NCI-H748 (cell line): ENCODE data around the gene TPST1.
A peak's percentile ranks its signal among the peaks of the same experiment; 100 is the strongest.

ENCODE experiments used
- DNase-seq: peaks from one replicate; lab custom pipeline; 2025; ENCODE audit not compliant: unreplicated experiment; lab: John Stamatoyannopoulos, UW

TPST1 gene

GRCh38 chr7:66281678-66282590 lies 76.8 kb downstream of the TPST1 start:
- no peak for DNase-seq

GRCh38 chr7:66282591-66282935 lies 77.4 kb downstream of the TPST1 start:
- DNase-seq, result no peak

DNA sequence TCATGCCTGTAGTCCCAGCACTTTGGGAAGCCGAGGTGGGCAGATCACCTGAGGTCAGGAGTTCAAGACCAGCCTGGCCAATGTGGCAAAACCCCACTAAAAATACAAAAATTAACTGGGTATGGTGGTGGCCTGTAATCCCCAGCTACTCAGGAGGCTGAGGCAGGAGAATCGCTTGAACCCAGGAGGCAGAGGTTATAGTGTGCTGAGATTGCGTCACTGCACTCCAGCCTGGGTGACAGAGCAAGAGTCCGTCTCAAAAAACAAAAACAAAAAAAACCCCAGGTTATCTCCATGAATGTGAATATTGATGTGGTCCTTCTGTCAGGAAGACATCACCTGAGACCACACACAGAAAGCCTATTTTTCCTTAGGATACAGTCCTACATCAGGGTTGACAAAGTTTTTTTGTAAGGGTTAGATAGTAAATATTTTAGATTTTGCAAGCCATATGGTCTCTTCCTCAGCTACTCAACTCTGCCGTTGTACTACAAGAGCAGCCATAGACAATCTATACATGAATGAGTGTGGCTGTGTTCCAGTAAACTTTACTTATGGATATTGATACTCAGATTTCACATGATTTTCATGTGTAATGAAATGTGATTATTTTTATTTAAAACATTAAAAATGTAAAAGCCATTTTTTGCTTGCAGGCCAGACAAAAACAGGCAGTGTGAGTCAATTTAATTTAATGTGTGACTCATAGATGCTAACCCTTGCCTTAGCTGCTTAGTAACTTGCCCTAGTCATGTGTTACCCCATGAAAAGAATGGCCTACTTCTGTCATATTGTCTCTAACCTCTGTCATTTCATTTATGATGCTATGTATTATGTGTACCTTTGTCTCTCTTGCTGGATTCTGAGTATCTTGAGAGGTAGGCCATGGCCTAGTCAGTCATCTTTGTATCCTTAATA lies 78.1 kb downstream of the TPST1 start:
- no peak for DNase-seq

- DNase-seq, result no peak
These were observed 90.9 kb downstream of the TPST1 start for GRCh38 chr7:66296001-66296521.

DNA sequence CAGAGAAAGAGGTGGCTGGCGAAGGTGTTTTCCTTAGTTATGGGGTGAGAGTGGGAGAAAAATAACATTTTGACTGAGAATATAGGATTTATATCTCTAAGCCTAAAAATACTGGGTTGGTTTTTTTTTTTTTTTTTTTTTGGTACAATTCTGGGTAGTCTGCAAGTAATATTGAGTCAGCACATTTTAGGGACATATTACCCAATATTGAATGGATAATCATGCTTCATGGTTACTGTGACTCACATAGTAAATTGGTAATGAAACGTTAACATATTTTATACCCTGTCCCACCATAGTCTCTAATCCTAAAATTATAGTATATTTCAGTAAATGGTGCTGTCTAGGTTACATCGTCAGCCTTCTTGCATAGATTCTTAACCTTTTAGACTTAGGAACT lies 91.4 kb downstream of the TPST1 start:
- no peak for DNase-seq

DNA sequence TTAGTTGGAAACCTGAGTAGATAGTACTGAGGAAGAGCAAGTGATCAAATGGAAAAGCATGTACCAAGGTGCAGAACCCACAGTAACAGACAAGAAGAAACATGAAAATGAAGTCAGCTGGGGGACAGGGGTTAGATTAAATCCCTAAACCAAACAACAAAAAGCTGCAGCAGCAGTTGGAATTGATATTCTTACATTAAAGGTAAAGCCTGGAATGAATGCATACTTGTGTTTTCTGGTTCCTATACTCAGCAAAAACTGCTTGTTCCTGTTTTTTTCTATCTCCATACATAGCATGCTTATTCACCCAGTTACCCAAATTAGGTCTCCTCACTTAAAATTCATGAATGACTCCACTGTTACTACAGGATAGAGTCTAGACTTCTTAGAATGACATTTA lies 92.4 kb downstream of the TPST1 start:
- DNase-seq, result no peak

- DNase-seq, result no peak
These were observed 96.1 kb downstream of the TPST1 start for GRCh38 chr7:66301249-66301648.

- DNase-seq, result no peak
These were observed 96.6 kb downstream of the TPST1 start for GRCh38 chr7:66301737-66302136.

- DNase-seq, result peak; percentile 24
These were observed 98.5 kb downstream of the TPST1 start for GRCh38 chr7:66303454-66304155.

DNA sequence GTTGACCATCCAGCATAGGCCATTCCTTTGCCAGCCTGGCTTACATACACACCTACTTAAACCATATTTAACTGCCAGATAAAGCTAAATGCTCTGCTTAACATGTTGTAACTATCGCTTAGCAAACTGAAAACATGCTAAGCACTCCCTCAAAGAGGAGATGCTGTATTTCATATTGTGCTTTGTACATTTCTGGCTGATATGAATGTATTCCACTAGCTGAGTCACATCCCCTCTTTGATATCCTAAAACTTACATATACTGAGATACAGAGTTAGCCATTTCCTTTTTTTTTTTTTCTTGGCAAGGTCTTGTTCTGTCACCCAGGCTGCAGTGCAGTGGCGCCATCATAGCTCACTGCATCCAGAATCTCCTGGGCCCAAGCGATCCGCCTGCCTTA lies 99.4 kb downstream of the TPST1 start:
- DNase-seq, result no peak

DNA sequence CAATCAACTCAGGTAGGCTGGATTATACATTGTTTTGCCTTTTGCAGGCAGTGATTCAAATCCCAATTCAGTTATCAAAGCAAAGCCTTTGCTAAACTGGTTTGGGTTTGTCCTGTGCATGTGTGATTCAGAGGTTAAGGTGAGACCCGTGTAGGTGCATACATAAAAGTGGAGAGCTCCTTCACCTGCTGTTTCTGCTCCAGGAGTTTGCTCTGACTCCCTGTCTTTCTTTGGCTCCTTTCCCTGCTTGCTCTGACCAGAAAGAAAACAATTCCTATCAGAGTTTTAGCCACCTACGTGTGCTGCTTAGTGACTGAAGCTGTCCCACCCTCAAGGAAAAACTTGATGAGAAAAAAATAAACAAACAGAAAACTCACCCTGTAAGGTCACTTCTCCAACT lies 101.1 kb downstream of the TPST1 start:
- no peak for DNase-seq

DNA sequence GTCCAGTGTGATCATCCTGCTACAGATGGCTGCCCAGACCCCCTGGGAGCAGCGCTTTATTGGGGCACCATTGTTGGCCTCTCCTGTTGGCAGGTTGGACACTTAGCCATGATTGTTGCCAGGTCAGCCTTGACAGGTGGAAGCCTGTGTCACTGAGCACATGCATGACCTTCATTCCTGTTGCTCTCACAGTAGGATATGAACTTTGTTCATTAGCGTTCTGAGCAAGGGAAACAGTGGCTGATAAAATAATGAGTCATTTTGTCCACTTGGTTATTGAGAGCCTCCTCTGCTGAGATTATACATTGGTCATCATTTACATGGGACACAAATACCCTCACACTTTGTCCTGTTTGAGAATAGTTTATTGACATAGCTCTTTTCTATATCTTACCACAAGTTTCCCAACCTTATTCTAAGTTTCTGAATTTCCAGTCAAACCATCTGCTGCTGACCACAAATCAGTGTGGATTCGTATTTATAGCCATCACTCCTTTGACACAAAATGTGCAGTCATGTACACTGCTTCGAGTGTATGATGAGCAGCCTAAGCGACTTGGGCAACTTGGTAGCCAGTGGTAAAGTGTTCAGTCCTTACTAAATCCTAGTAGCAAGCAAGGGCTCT lies 102.6 kb downstream of the TPST1 start:
- peak; percentile 4 for DNase-seq

- no peak for DNase-seq
These were observed 103.3 kb downstream of the TPST1 start for GRCh38 chr7:66308411-66308810.

- DNase-seq, result no peak
These were observed 105.5 kb downstream of the TPST1 start for GRCh38 chr7:66310620-66311019.

DNA sequence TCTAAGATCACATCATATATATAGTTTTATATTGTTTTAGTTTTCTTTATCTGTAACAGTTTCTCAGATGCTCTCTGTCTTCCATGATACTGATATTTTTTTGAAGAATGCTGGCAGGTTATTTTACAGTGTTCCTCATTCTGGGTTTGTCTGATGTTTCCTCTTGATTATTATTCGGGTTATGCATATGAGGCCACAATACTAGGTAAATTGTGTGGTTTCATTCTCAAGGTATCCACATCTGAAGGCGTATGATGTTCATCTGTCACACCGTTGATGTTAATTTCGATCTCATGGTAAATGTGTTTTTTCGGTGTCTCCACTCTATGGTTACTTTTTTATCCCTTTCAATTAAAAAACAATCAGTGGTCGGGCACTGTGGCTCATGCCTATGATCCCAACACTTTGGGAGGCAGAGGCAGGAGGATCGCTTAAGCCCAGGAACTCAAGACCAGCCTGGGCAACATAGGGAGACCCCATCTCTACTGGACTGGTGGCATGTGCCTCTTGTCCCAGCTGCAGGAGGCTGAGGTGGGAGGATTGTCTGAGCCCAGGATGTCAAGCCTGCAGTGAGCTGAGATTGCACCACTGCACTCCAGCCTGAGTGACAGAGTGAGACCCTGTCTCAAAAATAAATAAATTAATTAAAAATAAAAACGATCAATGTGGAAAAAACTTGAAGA lies 108.9 kb downstream of the TPST1 start:
- no peak for DNase-seq

DNA sequence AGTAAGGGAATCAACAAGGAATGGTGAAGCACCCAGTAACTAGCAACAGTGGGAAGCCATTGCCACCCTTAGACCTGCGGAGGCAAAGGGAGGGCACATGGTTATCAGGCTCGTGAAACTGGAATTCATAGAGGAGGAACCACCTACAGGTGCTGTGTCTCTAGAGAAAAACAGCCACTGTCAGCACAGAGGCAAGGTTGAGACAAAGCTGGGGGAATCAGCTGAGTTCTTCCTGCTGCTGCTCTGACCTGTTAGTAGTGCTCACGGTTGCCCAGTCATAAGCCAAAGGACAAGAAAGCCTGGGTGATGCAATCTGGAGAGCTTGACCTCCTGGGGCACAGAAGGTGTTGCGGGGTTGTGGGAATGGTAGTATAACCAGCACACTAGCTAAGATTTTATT lies 110.1 kb downstream of the TPST1 start:
- no peak for DNase-seq

DNA sequence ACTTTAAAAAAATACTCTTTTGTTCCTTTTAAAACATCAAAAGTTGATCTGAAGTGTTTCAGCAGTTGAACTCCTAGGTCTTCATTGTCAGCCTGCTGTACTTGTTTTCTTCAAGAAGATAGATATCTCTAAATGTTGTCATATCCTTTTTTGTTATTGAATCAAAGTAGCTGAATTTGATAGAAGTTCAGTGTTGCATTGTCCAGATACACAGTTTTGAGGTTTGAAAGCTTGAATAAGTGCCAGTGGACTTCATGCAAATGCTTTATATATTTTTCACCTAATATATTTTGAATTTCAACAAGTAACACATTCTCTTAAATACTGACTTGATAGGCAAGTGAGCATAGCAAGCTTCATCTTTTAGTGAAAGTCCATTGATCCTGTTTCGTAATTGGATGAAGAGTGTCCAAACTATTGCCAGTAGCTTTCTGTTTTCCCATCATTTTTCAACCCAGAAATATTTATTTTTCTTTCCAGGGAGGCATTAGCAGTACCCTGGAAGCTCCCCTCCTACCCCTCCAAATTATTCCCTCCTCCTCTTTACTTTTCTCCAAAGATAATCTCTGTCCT lies 114.4 kb downstream of the TPST1 start:
- DNase-seq, result no peak

GRCh38 chr7:66321283-66321682 lies 116.1 kb downstream of the TPST1 start:
- no peak for DNase-seq

DNA sequence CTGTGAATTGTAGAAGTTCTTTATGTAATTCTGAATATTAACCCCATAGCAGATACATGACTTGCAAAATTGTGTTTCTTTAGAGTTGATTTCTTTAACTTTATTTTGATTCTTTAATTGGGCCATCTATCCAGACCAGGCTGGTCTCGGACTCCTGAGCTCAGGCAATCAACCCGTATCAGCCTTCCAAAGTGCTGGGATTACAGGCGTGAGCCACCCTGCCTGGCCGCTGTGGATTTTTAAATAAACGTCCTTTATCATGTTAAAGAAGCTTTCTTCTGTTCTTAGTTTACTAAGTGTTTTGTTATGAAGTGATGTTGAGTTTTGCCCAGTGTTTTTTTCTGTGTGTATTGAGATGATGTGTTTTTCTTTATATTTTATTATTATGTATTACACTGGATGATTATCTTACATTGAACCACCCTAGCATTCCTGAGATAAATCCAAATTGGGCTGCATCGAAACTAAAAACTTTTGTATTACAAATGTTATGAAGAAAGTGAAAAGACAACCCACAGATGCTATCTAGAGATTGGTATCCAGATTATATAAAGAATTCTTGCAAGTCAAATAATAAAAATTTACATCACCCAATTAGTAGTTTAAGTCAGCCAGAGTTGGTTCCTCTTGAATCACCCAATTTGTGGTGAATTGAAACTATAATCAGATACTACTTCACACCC lies 118.1 kb downstream of the TPST1 start:
- DNase-seq, result no peak
